ENCODE measurements around the gene RCCD1. TPM values are rescaled to one million over a fixed set of nuclear protein-coding genes. Genes with fewer than 3 reads are reported as not detected.

Gene RCCD1
- total and polyA plus RNA-seq, 4 donors = 3.6 to 13.3 (median 4.3) TPM

GRCh38 chr15:90948506-90948905 lies 6.2 kb upstream of the RCCD1 start:
- WGBS = 97% methylated on average over 8 of the region's 8 CpGs
- Histone ChIP-seq H3K4me3 (ENCODE audit: low read depth in 1 of 3, low read length in 3 of 3) (no peak overlapping the region), H3K9me3 (ENCODE audit: control insufficient read depth in 4 of 4, low read length in 3 of 4) (no peaks in the 10 kb centered on the region), H3K9ac (ENCODE audit: low read depth in 1 of 2, low read length in 2 of 2) (no peak overlapping the region), H3K27me3 (ENCODE audit: control insufficient read depth in 4 of 4, insufficient read depth in 4 of 4, low read length in 3 of 4) (no peaks in the 10 kb centered on the region), H3K27ac (ENCODE audit: low read depth in 1 of 2, low read length in 2 of 2) (no peak overlapping the region), H3K36me3 (ENCODE audit: control insufficient read depth in 4 of 4, insufficient read depth in 3 of 4, low read depth in 1 of 4, low read length in 3 of 4) (peaks cover 21 to 75% (median 33%) of the 10 kb centered on the region in 4 donors), H3K4me1 (ENCODE audit: control insufficient read depth in 4 of 4, insufficient read depth in 4 of 4, low read length in 3 of 4) (no peaks in the 10 kb centered on the region)
- TF ChIP-seq RAD21 (IDR thresholded peaks at IDR 0.05) = no peak
- TF ChIP-seq EGR1 (IDR thresholded peaks at IDR 0.05; ENCODE audit: low read depth in 2 of 2) = no peak
- no peak for TF ChIP-seq GABPA (IDR thresholded peaks at IDR 0.05 in 1 of 2, conservative IDR thresholded peaks at IDR 0.05 in 1 of 2)
- TF ChIP-seq FOXA2 (IDR thresholded peaks at IDR 0.05) = no peak
- no peak for TF ChIP-seq FOXA1 (IDR thresholded peaks at IDR 0.05)
- TF ChIP-seq REST (IDR thresholded peaks at IDR 0.05) = no peak
- TF ChIP-seq CTCF (IDR thresholded peaks at IDR 0.05; ENCODE audit: low read depth, low read length, missing input control) = no peak
- TF ChIP-seq ZBTB33 (IDR thresholded peaks at IDR 0.05) = no peak
- no peak for TF ChIP-seq HNF4G (IDR thresholded peaks at IDR 0.05)
- TF ChIP-seq ATF3 (IDR thresholded peaks at IDR 0.05) = no peak
- no peak for TF ChIP-seq RXRA (IDR thresholded peaks at IDR 0.05)
- TF ChIP-seq TAF1 (conservative IDR thresholded peaks at IDR 0.05) = no peak
- TF ChIP-seq SP1 (IDR thresholded peaks at IDR 0.05) = no peak
- no peak for TF ChIP-seq JUND (IDR thresholded peaks at IDR 0.05)
- DNase-seq (ENCODE audit: low spot score) = no peak

- WGBS = 96% methylated on average over 23 of the region's 23 CpGs
- H3K36me3 ChIP-seq (ENCODE audit: control insufficient read depth in 4 of 4, insufficient read depth in 3 of 4, low read depth in 1 of 4, low read length in 3 of 4) = peaks cover 17 to 68% (median 25%) of the 10 kb centered on the region in 4 donors
- no peak for DNase-seq (ENCODE audit: low spot score)
- no peaks in the 10 kb centered on the region for H3K27me3 ChIP-seq (ENCODE audit: control insufficient read depth in 4 of 4, insufficient read depth in 4 of 4, low read length in 3 of 4)
- TF ChIP-seq MAX (IDR thresholded peaks at IDR 0.05) (no peak), REST (IDR thresholded peaks at IDR 0.05) (no peak), JUND (IDR thresholded peaks at IDR 0.05) (no peak), RXRA (IDR thresholded peaks at IDR 0.05) (no peak), HNF4A (conservative IDR thresholded peaks at IDR 0.05) (no peak), ATF3 (IDR thresholded peaks at IDR 0.05) (no peak), HNF4G (IDR thresholded peaks at IDR 0.05) (no peak), RAD21 (IDR thresholded peaks at IDR 0.05) (no peak), GABPA (IDR thresholded peaks at IDR 0.05 in 1 of 2, conservative IDR thresholded peaks at IDR 0.05 in 1 of 2) (no peak), EGR1 (IDR thresholded peaks at IDR 0.05; ENCODE audit: low read depth in 2 of 2) (no peak), SP1 (IDR thresholded peaks at IDR 0.05) (no peak), NR2F2 (IDR thresholded peaks at IDR 0.05) (no peak), FOXA2 (IDR thresholded peaks at IDR 0.05) (no peak), TAF1 (conservative IDR thresholded peaks at IDR 0.05) (no peak)
- peaks cover 0 to 4% (median 2%) of the 10 kb centered on the region in 4 donors for H3K4me1 ChIP-seq (ENCODE audit: control insufficient read depth in 4 of 4, insufficient read depth in 4 of 4, low read length in 3 of 4)
- no peak overlapping the region for H3K4me3 ChIP-seq (ENCODE audit: low read depth in 1 of 3, low read length in 3 of 3)
- no peak overlapping the region for H3K9ac ChIP-seq (ENCODE audit: low read depth in 1 of 2, low read length in 2 of 2)
- H3K9me3 ChIP-seq (ENCODE audit: control insufficient read depth in 4 of 4, low read length in 3 of 4) = no peaks in the 10 kb centered on the region
- no peak overlapping the region for H3K27ac ChIP-seq (ENCODE audit: low read depth in 1 of 2, low read length in 2 of 2)
Measured at GRCh38 chr15:90949979-90950675, 4.6 kb upstream of the RCCD1 start.
